Neural crest cell (in vitro differentiated cells): Measurements from ENCODE around the gene CNKSR3. TPM values are rescaled to one million over a fixed set of nuclear protein-coding genes. Genes with fewer than 3 reads are reported as not detected.

Experiments used
- DNase-seq: peaks from one replicate; pipeline ENCODE4 v3.0.0; 2021; ENCODE audit warnings: low read depth, mixed read lengths, low spot score
- H3K27ac Mint-ChIP-seq: one replicate; pipeline ENCODE4 v1.8.0; 2021; ENCODE audit warnings: mild to moderate bottlenecking, mixed read lengths; ENCODE audit not compliant: unreplicated experiment
- H3K27me3 Mint-ChIP-seq: 2 replicates; pipeline ENCODE4 v1.8.0; 2021; ENCODE audit warnings: low read depth, mild to moderate bottlenecking, mixed read lengths
- H3K36me3 Mint-ChIP-seq: 2 replicates; pipeline ENCODE4 v1.8.0; 2021; ENCODE audit warnings: low read depth, mild to moderate bottlenecking, mixed read lengths
- H3K4me1 Mint-ChIP-seq: 2 replicates; pipeline ENCODE4 v1.8.0; 2021; ENCODE audit warnings: mixed read lengths
- H3K4me3 Mint-ChIP-seq: one replicate; pipeline ENCODE4 v1.8.0; 2021; ENCODE audit warnings: mild to moderate bottlenecking, mixed read lengths
- H3K9me3 Mint-ChIP-seq: 2 replicates; pipeline ENCODE4 v1.8.0; 2021; ENCODE audit warnings: mixed read lengths
- CTCF ChIP-seq: fragments of 200-600 bp; sonication (generic); conservative IDR thresholded peaks from 2 replicates; pipeline ENCODE4 v1.5.0; 2021; ENCODE audit warnings: antibody characterized with exemption, mild to moderate bottlenecking
- total RNA-seq: library from RNA; stranded (reverse); gene quantifications from 2 replicates; pipeline ENCODE4 v1.2.1, GENCODE V29; 2021

CNKSR3 gene
- total RNA-seq, 1 donor from 2014 or later = 11.7 TPM

- no peak for DNase-seq
- Mint-ChIP-seq H3K27ac (no peak overlapping the region), H3K4me3 (no peak overlapping the region), H3K27me3 (no peaks in the 10 kb centered on the region), H3K9me3 (no peaks in the 10 kb centered on the region), H3K36me3 (no peaks in the 10 kb centered on the region), H3K4me1 (peaks cover 15% of the 10 kb centered on the region)
- no peak for TF ChIP-seq CTCF
These were observed 12.0 kb downstream of the CNKSR3 start for GRCh38 chr6:154498340-154498934.

GRCh38 chr6:154496793-154497517, 13.5 kb downstream of the CNKSR3 start:
- H3K9me3 Mint-ChIP-seq = no peaks in the 10 kb centered on the region

GRCh38 chr6:154496186-154496585, 14.3 kb downstream of the CNKSR3 start:
- no peak overlapping the region for H3K27ac Mint-ChIP-seq
- no peak overlapping the region for H3K4me3 Mint-ChIP-seq
- H3K27me3 Mint-ChIP-seq = no peaks in the 10 kb centered on the region
- H3K9me3 Mint-ChIP-seq = no peaks in the 10 kb centered on the region
- peaks cover 17% of the 10 kb centered on the region for H3K4me1 Mint-ChIP-seq
- no peak for DNase-seq
- no peak for TF ChIP-seq CTCF
- H3K36me3 Mint-ChIP-seq = no peaks in the 10 kb centered on the region

More at GRCh38 chr6:154496793-154497517, 13.5 kb downstream of the CNKSR3 start:
- Mint-ChIP-seq H3K27me3 (no peaks in the 10 kb centered on the region), H3K27ac (no peak overlapping the region), H3K36me3 (no peaks in the 10 kb centered on the region), H3K4me3 (no peak overlapping the region), H3K4me1 (peaks cover 15% of the 10 kb centered on the region)
- no peak for DNase-seq
- no peak for TF ChIP-seq CTCF

- DNase-seq = no peak
- no peak overlapping the region for H3K4me3 Mint-ChIP-seq
- H3K27ac Mint-ChIP-seq = no peak overlapping the region
- H3K27me3 Mint-ChIP-seq = no peaks in the 10 kb centered on the region
- no peaks in the 10 kb centered on the region for H3K36me3 Mint-ChIP-seq
- no peaks in the 10 kb centered on the region for H3K9me3 Mint-ChIP-seq
- no peak for TF ChIP-seq CTCF
- H3K4me1 Mint-ChIP-seq = peaks cover 9% of the 10 kb centered on the region
These were observed 15.7 kb downstream of the CNKSR3 start for GRCh38 chr6:154494592-154495311.

- peaks cover 16% of the 10 kb centered on the region for H3K4me1 Mint-ChIP-seq
- H3K36me3 Mint-ChIP-seq = no peaks in the 10 kb centered on the region
- no peaks in the 10 kb centered on the region for H3K27me3 Mint-ChIP-seq
- H3K4me3 Mint-ChIP-seq = no peak overlapping the region
- no peaks in the 10 kb centered on the region for H3K9me3 Mint-ChIP-seq
- DNase-seq = no peak
- H3K27ac Mint-ChIP-seq = no peak overlapping the region
- TF ChIP-seq CTCF = no peak
These were observed 18.7 kb downstream of the CNKSR3 start for GRCh38 chr6:154491567-154492470.
